Rectal smooth muscle tissue (tissue), 1 donor: ENCODE measurements around the gene RADX.
"Not testable (repeated sequence)": the region's sequence is repeated elsewhere in the genome, so short reads cannot be mapped to it uniquely, and the experiment has no call there.

Experiments used
- H3K27ac ChIP-seq: one replicate; pipeline ENCODE4 v1.7.0; 2013; ENCODE audit warnings: low read depth, low read length, inconsistent platforms
- H3K27me3 ChIP-seq: one replicate; pipeline ENCODE4 v1.7.0; 2013; ENCODE audit warnings: low read length; ENCODE audit not compliant: control insufficient read depth, insufficient read depth
- H3K36me3 ChIP-seq: one replicate; pipeline ENCODE4 v1.7.0; 2013; ENCODE audit warnings: low read length; ENCODE audit not compliant: control insufficient read depth, insufficient read depth
- H3K4me1 ChIP-seq: one replicate; pipeline ENCODE4 v1.7.0; 2013; ENCODE audit warnings: low read length; ENCODE audit not compliant: control insufficient read depth, insufficient read depth
- H3K4me3 ChIP-seq: one replicate; pipeline ENCODE4 v1.7.0; 2013; ENCODE audit warnings: low read length
- H3K9ac ChIP-seq: one replicate; pipeline ENCODE4 v1.7.0; 2013; ENCODE audit warnings: low read length

The RADX gene

DNA sequence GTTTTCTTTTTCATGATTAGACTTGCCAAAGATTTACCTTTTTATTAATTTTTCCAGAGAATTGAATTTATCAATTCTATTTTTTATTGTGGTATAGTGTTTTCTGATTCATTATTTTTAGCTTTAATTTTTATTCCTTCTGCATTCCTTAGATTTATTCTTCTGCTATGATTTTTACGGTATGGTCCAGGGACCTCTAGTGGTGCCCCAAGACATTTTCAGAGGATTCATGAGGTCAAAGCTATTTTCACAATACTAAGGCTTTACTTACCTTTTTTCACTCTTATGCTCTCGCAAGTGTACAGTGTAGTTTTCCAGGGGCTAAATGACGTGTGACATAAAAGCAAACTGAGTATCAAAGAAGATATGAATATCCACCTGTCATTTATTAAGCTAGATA lies 8.0 kb downstream of the RADX start:
- no peak overlapping the region for H3K27ac ChIP-seq
- no peaks in the 10 kb centered on the region for H3K4me1 ChIP-seq
- H3K36me3 ChIP-seq, result no peaks in the 10 kb centered on the region
- no peak overlapping the region for H3K9ac ChIP-seq
- H3K27me3 ChIP-seq, result no peaks in the 10 kb centered on the region
- no peak overlapping the region for H3K4me3 ChIP-seq

DNA sequence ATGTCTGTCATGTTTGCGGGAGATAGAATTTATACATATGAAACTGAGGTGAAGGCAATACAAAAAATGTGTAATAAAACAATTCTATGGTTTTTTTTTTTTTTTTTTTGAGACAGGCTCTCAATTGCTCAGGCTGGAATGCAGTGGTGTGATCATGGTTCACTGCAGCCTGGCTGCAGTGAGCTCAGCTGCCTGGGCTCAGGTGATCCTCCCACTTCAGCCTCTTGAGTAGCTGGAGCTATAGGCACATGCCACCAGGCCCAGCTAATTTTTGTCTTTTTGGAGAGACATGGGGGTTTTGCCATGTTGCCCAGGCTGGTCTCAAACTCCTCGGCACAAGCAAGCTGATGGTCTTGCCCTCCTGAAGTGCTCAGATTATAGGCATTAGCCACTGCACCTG lies 10.1 kb downstream of the RADX start:
- H3K27me3 ChIP-seq, result no peaks in the 10 kb centered on the region

DNA sequence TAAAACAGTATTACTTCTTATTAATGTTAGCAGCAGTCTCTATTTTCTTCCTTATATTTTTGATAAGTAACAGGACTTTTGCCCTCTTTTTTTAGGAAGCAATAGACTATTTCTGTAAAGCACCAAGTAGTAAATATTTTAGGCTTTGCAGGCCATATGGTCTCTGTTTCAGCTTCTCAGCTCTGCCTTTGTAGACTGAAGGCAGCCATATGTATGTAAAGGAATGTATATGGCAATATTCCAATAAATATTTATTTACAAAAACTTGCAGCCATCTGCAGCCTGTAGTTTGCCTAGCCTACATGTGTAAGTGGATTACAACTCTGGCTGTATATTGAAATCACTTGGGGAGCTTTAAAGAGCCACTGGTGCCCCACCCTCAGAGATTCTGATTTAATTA lies 15.0 kb downstream of the RADX start:
- Histone ChIP-seq H3K4me1 (no peaks in the 10 kb centered on the region), H3K27me3 (no peaks in the 10 kb centered on the region), H3K9ac (no peak overlapping the region), H3K27ac (no peak overlapping the region), H3K4me3 (no peak overlapping the region), H3K36me3 (no peaks in the 10 kb centered on the region)

More for the DNA sequence above, 10.1 kb downstream of the RADX start:
- Histone ChIP-seq H3K27ac (no peak overlapping the region), H3K4me3 (no peak overlapping the region), H3K9ac (no peak overlapping the region), H3K4me1 (no peaks in the 10 kb centered on the region), H3K36me3 (no peaks in the 10 kb centered on the region)

DNA sequence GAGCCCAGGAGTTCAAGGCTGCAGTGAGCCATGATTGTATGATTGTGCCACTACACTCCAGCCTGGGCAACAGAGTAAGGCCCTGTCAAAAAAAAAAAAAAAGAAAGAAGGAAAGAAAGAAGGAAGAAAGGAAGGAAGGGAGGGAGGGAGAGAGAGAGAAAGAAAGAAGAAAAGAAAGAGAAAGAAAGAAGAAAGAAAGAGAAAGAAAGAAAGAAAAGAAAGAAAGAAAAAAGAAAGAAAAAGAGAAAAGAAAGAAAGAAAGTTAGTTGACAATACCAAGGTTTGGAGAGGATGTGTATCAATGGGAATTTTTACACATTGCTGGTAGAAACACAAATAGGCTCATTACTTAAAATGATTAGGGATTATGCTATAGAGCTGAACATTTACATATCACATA lies 19.8 kb downstream of the RADX start:
- Histone ChIP-seq H3K27me3 (no peaks in the 10 kb centered on the region), H3K9ac (no peak overlapping the region), H3K27ac (no peak overlapping the region), H3K4me1 (no peaks in the 10 kb centered on the region), H3K36me3 (no peaks in the 10 kb centered on the region), H3K4me3 (no peak overlapping the region)

DNA sequence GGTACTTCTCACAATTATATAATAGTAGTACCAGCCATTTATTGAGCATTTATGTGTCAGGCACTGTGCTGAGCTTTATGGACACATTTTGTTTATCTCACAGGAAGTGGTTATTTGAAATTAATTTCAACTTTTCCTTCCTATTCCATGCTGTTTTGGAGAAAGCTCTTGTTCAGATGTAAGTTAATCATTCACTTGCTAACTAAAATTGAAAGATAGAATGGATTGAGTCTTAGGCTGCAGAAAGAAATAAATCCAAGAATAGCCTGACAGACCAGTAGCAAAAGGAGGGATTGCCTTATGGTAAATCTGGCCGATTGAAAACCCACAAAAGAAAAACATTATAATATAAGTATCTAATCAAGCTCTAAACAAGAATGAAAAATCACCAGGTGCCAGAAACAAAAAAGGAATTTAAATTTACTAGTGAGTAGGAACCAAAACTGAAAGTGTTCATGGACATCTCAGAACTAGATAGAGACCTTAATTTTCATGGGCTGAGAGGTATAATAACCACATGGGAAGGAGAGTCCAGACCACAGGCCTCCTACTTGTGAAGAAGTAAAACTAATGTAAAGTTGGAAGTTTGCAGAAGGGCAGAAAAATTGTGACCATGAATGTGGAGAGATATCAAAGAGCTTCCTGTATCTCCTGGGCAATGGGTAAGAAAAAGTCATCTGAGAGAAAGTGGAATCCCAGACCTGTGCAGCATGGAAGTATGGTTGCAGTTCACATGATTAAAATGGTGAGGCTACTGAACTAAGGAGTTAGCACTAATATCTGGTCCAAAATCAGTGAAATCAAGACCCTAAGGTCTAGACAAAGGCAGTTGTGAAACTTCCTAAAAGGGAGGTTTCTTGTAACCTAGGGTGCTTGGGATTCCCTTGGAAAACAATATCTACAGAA lies 38.0 kb downstream of the RADX start:
- Histone ChIP-seq H3K27ac (no peak overlapping the region), H3K4me1 (no peaks in the 10 kb centered on the region), H3K36me3 (no peaks in the 10 kb centered on the region), H3K9ac (no peak overlapping the region), H3K27me3 (no peaks in the 10 kb centered on the region), H3K4me3 (no peak overlapping the region)

DNA sequence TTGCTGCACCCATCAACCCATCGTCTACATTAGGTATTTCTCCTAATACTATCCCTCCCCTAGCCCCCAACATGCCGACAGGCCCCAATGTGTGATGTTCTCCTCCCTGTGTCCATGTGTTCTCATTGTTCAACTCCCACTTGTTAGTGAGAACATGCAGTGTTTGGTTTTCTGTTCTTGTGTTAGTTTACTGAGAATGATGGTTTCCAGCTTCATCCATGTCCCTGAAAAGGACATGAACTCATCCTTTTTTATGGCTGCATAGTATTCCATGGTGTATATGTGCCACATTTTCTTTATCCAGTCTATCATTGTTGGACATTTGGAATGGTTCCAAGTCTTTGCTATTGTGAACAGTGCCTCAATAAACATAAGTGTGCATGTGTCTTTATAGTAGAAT lies 41.8 kb downstream of the RADX start:
- not testable (repeated sequence) for H3K27me3 ChIP-seq

DNA sequence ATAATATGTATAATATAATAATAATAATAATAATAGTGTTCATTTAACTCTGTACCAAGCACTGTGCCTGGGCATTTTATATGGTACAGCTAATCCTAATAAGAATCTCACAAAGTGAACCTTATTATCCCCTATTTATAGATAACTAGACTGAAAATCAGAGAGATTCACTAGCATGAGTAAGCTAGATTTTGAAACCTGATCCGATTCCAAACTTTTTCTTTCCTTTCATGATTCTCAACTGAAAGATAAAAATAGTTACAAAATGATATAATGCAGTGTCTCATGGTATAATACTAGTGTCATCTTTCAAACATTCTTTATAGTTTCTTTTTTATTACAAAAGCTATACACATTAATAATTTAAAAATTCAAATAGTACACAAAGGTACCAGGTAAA lies 58.9 kb downstream of the RADX start:
- Histone ChIP-seq H3K27me3 (no peaks in the 10 kb centered on the region), H3K9ac (no peak overlapping the region), H3K36me3 (no peaks in the 10 kb centered on the region), H3K4me3 (no peak overlapping the region), H3K27ac (no peak overlapping the region), H3K4me1 (no peaks in the 10 kb centered on the region)

More for the DNA sequence above, 41.8 kb downstream of the RADX start:
- H3K9ac ChIP-seq, H3K4me3 ChIP-seq, H3K27ac ChIP-seq, H3K36me3 ChIP-seq, H3K4me1 ChIP-seq: not testable (repeated sequence)

DNA sequence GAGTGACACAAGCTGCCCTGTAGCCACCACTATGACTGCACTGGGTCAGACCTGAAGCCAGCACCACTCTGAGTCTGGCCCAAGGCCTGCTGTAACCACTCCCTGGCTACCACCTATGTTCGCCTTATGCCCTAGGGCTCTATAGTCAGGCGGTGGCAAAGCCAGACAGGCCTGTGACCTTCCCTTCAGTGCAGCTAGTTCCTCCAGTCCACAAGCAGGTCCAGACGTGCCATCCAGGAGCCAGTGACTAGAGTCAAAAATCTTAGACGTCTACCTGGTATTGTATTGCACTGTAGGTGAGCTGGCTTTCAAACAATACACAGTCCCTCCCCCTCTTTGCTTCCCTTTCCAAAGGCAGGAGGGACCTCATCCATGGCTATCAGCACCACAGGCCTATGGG lies 60.7 kb downstream of the RADX start:
- no peaks in the 10 kb centered on the region for H3K36me3 ChIP-seq
- no peak overlapping the region for H3K9ac ChIP-seq
- H3K4me3 ChIP-seq, result no peak overlapping the region
- H3K27ac ChIP-seq, result no peak overlapping the region
- H3K4me1 ChIP-seq, result no peaks in the 10 kb centered on the region
- H3K27me3 ChIP-seq, result no peaks in the 10 kb centered on the region

DNA sequence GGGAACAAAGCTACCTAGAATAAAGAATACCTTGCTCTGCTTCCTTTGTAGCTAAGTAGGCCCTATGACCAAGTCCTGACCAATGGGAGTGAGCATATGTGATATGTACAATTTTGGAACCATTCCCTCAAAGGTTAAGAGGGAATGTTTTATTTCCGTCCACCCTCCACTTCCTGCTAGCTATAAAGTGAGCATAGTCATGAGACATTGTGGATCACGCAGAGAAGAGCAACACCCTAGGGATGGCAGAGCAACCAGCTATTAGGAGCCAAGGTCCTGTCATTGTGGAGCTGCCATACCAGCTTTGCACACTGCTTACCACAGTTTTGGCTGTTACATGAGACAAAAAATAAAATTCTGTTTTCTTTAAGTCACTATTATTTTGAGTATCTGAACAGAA lies 68.9 kb downstream of the RADX start:
- H3K27me3 ChIP-seq, result no peaks in the 10 kb centered on the region
- no peaks in the 10 kb centered on the region for H3K36me3 ChIP-seq
- H3K4me1 ChIP-seq, result no peaks in the 10 kb centered on the region
- H3K4me3 ChIP-seq, result no peak overlapping the region
- H3K9ac ChIP-seq, result no peak overlapping the region
- no peak overlapping the region for H3K27ac ChIP-seq

DNA sequence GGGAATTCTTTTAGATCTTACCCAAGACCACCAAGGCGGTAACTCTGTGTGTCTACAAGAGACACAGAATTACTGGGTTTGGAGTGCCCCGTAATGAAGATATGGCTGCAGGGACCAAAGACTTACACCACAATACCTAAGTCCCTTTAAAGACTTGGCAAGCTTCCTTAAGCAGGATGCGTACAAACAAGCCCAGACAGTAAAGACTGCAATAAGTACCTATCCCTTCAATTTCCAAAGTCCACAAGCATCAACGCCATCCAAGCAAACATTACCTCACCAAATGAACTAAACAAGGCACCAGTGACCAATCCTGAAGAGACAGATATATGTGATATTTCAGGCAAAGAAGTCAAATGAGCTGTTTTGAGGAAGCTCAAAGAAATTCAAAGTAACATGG lies 72.4 kb downstream of the RADX start:
- Histone ChIP-seq H3K4me3 (no peak overlapping the region), H3K36me3 (no peaks in the 10 kb centered on the region), H3K27me3 (no peaks in the 10 kb centered on the region), H3K9ac (no peak overlapping the region), H3K4me1 (no peaks in the 10 kb centered on the region), H3K27ac (no peak overlapping the region)

DNA sequence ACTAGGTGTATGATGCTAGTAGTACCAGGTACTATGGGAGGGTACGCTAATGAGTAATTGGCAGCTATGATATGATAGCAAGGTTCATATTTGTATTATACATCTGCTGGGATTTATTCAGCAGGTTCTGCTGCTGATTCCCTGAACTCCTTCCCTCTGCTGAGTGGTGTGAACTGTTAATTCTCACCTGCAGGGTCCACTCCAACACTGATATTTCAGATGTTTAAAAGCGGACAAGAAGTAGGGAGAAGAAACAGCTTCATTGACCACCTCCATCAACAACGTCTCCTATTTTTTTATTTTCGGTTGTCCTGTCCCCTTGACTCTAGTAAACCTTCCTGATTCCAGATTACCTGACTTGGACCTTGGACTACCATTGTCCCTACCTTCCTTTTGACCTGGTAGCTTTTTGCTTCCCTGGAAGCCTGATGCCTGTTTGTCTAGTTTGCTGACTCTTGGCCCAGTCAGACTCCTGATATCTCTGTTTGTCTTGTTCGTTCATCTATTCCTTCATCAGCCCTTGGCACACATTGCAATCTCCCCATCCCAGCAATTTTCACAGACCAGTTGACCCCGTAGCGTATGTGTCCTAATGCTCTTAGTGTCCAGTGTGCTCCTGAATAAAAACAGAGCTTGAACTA lies 80.8 kb downstream of the RADX start:
- H3K27me3 ChIP-seq, result no peaks in the 10 kb centered on the region
- no peak overlapping the region for H3K27ac ChIP-seq
- no peaks in the 10 kb centered on the region for H3K36me3 ChIP-seq
- no peaks in the 10 kb centered on the region for H3K4me1 ChIP-seq
- H3K4me3 ChIP-seq, result no peak overlapping the region
- no peak overlapping the region for H3K9ac ChIP-seq

DNA sequence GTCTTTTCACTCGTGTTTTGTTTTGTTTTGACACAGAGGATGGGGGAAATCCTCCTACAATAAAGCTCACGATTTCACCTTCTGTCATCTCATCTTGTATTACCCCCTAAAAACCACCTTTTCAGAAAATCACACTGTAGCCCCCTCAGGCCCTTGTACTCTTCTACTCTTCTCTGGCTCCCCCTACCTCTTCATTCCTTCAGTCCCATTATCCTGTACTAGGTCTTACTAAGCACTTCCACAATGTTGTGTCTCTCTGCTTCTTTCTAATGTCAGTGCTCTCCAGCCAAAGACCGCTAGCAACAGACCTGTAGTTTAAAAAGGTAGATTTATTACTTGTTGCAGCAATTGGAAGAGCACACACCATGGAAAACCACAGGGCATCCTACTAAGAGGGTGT lies 84.7 kb downstream of the RADX start:
- no peak overlapping the region for H3K9ac ChIP-seq
- H3K36me3 ChIP-seq, result no peaks in the 10 kb centered on the region
- no peak overlapping the region for H3K27ac ChIP-seq
- H3K27me3 ChIP-seq, result no peaks in the 10 kb centered on the region
- H3K4me1 ChIP-seq, result no peaks in the 10 kb centered on the region
- H3K4me3 ChIP-seq, result no peak overlapping the region

DNA sequence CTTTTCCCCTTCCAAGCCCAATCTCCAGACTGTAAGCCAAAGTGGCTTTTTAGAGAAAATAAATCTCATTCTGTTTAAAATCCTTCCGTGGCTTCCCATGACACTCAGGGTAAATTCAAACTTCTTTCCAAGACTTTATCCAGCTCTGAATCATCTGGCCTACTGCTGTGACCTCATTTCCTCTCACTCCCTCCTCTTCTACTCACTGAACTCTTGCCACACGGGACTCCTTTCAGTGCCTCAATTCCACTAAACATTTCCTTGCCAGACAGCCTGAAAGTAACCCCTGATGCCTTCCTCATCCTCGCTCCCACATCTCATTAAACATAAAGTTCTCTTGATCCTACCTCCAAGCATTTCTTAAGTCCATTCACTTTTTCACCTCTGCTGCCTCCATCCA lies 86.9 kb downstream of the RADX start:
- Histone ChIP-seq H3K4me1 (no peaks in the 10 kb centered on the region), H3K27me3 (no peaks in the 10 kb centered on the region), H3K27ac (no peak overlapping the region), H3K9ac (no peak overlapping the region), H3K4me3 (no peak overlapping the region), H3K36me3 (no peaks in the 10 kb centered on the region)
